Activated T-cell treated with anti-CD3 and anti-CD28 coated beads, Interleukin-2, amount 50 U/mL, for 24 hours (primary cell): ENCODE data around the gene CCN5.

ENCODE experiments used
- DNase-seq: peaks from one replicate; pipeline ENCODE4 v3.0.0-alpha.2; 2020
- H3K27ac Mint-ChIP-seq: 2 replicates; pipeline ENCODE4 v1.8.0; 2020; ENCODE audit warnings: mild to moderate bottlenecking, mixed read lengths
- H3K27me3 Mint-ChIP-seq: 2 replicates; pipeline ENCODE4 v1.8.0; 2020; ENCODE audit warnings: mixed read lengths
- H3K36me3 Mint-ChIP-seq: 2 replicates; pipeline ENCODE4 v1.8.0; 2020; ENCODE audit warnings: low read depth, mixed read lengths
- H3K4me1 Mint-ChIP-seq: 2 replicates; pipeline ENCODE4 v1.8.0; 2020; ENCODE audit warnings: low read depth, mixed read lengths
- H3K4me3 Mint-ChIP-seq: 2 replicates; pipeline ENCODE4 v1.8.0; 2020; ENCODE audit warnings: mild to moderate bottlenecking, moderate library complexity, mixed read lengths
- H3K9me3 Mint-ChIP-seq: 2 replicates; pipeline ENCODE4 v1.8.0; 2020; ENCODE audit warnings: mixed read lengths

Gene CCN5

DNA sequence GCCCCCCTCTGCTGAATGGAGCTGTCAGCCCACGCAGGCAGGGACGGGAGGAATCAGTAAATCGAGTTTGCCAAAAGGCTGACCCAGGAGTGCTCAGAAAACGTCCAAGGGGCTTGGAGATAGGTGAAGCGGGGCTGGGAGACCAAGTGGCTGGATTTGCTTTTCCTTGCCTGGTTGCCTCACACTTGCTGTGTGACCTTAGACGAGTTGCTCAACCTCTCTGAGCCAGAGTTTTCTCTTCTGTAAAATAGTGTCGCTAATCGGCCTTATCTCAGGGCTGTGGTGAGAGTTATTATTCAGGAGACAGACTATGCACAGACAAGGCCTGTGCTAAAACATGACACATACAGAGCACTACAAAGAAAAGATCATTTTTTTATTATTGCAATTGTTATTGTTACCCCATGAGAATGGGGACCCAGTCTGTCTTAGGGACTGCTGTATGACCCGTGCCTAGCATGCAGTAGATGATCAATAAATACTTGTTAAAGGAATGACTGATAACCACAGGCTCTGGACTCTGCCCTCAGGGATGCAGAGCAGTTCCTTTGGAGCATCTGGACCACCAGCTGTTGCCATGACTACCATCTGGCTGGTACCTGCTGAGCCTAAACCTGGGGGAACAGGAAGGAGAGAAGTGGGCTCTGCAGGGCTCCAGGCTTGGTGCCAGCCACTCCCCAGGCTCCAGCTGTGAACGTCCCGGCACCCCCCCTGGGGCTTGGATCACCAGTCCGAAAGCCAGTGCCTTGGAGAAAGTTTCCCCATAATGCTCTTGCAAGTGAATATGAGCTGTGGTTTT lies 31.4 kb downstream of the CCN5 start:
- Mint-ChIP-seq H3K9me3 (no peaks in the 10 kb centered on the region), H3K36me3 (no peaks in the 10 kb centered on the region), H3K27me3 (peaks cover 40% of the 10 kb centered on the region), H3K4me3 (peak overlapping the region; percentile 69), H3K4me1 (peaks cover 11% of the 10 kb centered on the region), H3K27ac (peak overlapping the region; percentile 64)
- DNase-seq, result no peak

DNA sequence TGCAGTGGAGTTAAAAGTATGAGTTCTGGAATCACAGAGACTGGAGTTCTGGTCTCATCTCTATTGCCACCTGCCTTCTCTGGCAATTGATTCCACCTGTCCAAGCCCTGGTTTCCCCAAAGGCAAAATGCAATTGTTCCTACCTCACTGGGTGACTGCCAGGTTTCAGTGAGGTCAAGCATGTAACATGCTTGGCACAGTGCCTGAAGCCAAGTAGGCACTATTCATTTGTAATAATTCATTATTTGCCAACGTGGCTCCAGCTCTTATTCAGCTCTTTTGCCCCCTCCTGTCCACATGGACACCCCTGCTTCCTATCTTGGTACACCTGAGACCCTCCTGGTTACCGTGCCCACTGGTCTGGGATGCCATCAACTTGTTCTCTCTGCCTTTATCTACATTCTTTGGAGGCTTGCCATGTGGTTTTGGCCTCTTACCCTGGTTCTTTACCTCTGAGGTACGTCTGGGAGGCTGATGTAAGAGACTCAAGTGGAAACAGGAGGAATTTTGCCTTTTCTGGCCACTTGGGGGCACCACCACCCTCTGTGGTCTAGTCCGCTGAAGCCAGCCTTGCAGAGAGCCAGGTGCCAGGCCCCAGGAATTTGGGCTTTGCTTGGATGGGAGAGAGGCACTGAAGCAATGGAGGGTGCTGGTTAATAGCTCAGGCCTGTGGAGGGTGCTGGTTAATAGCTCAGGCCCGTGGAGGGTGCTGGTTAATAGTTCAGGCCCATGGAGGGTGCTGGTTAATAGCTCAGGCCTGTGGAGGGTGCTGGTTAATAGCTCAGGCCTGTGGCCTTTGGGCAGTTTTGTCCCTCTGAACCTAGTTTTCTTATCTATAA lies 32.2 kb downstream of the CCN5 start:
- Mint-ChIP-seq H3K36me3 (no peaks in the 10 kb centered on the region), H3K4me1 (peaks cover 11% of the 10 kb centered on the region), H3K9me3 (no peaks in the 10 kb centered on the region), H3K27ac (peak overlapping the region; percentile 50), H3K27me3 (peaks cover 41% of the 10 kb centered on the region), H3K4me3 (peak overlapping the region; percentile 69)
- peak; percentile 74 for DNase-seq

GRCh38 chr20:44748005-44748370 lies 32.8 kb downstream of the CCN5 start:
- H3K4me3 Mint-ChIP-seq, result no peak overlapping the region

DNA sequence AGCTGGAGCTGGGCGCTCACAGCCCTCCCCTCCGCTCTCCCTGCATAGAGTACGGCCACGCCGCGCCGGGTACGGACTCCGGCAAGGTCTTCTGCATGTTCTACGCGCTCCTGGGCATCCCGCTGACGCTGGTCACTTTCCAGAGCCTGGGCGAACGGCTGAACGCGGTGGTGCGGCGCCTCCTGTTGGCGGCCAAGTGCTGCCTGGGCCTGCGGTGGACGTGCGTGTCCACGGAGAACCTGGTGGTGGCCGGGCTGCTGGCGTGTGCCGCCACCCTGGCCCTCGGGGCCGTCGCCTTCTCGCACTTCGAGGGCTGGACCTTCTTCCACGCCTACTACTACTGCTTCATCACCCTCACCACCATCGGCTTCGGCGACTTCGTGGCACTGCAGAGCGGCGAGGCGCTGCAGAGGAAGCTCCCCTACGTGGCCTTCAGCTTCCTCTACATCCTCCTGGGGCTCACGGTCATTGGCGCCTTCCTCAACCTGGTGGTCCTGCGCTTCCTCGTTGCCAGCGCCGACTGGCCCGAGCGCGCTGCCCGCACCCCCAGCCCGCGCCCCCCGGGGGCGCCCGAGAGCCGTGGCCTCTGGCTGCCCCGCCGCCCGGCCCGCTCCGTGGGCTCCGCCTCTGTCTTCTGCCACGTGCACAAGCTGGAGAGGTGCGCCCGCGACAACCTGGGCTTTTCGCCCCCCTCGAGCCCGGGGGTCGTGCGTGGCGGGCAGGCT lies 35.1 kb downstream of the CCN5 start:
- no peak for DNase-seq

More at GRCh38 chr20:44748005-44748370, 32.8 kb downstream of the CCN5 start:
- H3K9me3 Mint-ChIP-seq, result no peaks in the 10 kb centered on the region
- peaks cover 41% of the 10 kb centered on the region for H3K27me3 Mint-ChIP-seq
- DNase-seq, result no peak
- no peak overlapping the region for H3K27ac Mint-ChIP-seq
- peaks cover 11% of the 10 kb centered on the region for H3K4me1 Mint-ChIP-seq
- no peaks in the 10 kb centered on the region for H3K36me3 Mint-ChIP-seq

DNA sequence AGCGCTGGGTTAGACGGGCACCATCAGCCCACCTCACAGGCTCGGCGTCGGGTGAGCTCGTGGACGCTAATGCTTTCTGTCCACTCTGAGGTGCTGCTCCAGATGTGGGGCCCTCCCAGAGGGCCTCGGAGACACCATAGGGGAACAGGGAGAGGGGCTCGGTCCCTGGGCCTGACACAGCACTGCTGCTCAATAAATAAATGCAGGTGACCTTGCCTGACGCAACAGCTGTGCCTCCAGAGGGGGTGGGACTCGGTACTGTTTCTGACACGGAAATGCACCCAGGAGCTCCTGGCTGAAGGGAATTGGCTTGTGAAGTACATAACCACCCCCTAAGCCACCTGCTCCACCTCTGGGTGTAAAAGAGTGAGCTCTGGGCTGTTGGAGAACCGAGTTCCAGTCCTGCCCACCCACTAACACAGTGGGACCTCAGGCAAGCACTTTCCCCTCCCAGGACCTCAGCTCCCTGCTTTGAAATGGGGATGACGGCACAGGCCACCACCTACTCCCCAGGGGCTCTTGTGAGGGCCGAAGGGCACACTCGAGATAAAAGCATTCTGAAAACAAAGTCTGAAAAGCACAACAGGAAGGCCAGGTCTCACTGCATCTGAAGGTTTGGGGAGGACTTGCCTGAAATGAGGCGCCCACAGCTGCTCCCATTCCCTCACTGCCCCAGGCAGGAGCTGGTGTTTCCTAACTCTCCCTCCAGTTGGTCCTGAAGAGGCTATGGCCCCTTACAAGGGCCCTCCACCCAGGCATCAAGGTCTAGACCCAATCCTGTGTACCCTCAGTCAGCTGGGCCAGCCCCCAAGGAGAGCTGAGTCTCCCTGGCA lies 37.1 kb downstream of the CCN5 start:
- no peaks in the 10 kb centered on the region for H3K9me3 Mint-ChIP-seq
- H3K27me3 Mint-ChIP-seq, result peaks cover 20% of the 10 kb centered on the region
- peaks cover 2% of the 10 kb centered on the region for H3K4me1 Mint-ChIP-seq
- DNase-seq, result no peak
- H3K27ac Mint-ChIP-seq, result no peak overlapping the region
- H3K36me3 Mint-ChIP-seq, result no peaks in the 10 kb centered on the region
- H3K4me3 Mint-ChIP-seq, result no peak overlapping the region

More for the DNA sequence above, 35.1 kb downstream of the CCN5 start:
- Mint-ChIP-seq H3K27me3 (peaks cover 33% of the 10 kb centered on the region), H3K36me3 (no peaks in the 10 kb centered on the region), H3K4me1 (peaks cover 9% of the 10 kb centered on the region), H3K4me3 (no peak overlapping the region), H3K9me3 (no peaks in the 10 kb centered on the region), H3K27ac (no peak overlapping the region)

- H3K27ac Mint-ChIP-seq, result no peak overlapping the region
- no peak overlapping the region for H3K4me3 Mint-ChIP-seq
These were observed 39.4 kb downstream of the CCN5 start for GRCh38 chr20:44754554-44754953.

DNA sequence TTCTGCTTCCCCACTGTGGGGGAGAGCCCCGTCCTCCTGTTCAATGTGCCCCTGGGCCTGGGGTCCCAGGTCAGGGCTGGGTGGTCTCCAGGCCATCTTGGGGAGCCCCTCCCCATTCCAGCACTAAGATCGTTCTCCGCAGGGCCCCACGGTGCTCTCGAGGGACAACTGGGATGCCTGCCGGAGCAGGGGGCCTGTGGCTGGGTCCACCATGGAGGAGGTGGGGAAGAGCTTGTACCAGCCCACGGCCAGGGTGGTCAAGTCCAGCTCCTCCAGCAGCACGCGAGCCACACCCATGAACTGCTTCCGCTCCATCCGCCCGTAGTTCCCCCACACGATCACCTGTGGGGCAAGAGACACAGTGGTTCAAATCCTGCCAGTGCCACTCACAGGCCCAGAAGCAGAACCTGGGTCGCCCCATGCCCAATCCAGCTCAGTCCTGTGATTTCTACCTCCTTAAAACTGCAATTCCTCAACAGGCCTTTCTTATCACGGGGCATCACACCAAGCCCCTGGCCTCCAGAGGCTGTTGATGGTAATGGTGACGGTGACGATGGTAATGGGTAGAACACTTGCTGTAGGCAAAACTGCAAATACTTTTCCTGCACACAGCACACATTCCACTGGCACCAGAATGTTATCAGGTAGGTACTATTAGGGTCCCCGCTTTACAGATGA lies 41.0 kb downstream of the CCN5 start:
- H3K4me1 Mint-ChIP-seq, result no peaks in the 10 kb centered on the region
- DNase-seq, result no peak
- no peaks in the 10 kb centered on the region for H3K36me3 Mint-ChIP-seq
- H3K9me3 Mint-ChIP-seq, result no peaks in the 10 kb centered on the region
- H3K27ac Mint-ChIP-seq, result no peak overlapping the region
- H3K27me3 Mint-ChIP-seq, result peaks cover 10% of the 10 kb centered on the region
- H3K4me3 Mint-ChIP-seq, result no peak overlapping the region

More at GRCh38 chr20:44754554-44754953, 39.4 kb downstream of the CCN5 start:
- peaks cover 14% of the 10 kb centered on the region for H3K27me3 Mint-ChIP-seq
- DNase-seq, result no peak
- no peaks in the 10 kb centered on the region for H3K4me1 Mint-ChIP-seq
- H3K9me3 Mint-ChIP-seq, result no peaks in the 10 kb centered on the region
- H3K36me3 Mint-ChIP-seq, result no peaks in the 10 kb centered on the region

- Mint-ChIP-seq H3K4me1 (no peaks in the 10 kb centered on the region), H3K36me3 (no peaks in the 10 kb centered on the region), H3K4me3 (no peak overlapping the region), H3K27me3 (peaks cover 5% of the 10 kb centered on the region), H3K9me3 (no peaks in the 10 kb centered on the region), H3K27ac (no peak overlapping the region)
- DNase-seq, result no peak
These were observed 41.8 kb downstream of the CCN5 start for GRCh38 chr20:44756956-44757355.

DNA sequence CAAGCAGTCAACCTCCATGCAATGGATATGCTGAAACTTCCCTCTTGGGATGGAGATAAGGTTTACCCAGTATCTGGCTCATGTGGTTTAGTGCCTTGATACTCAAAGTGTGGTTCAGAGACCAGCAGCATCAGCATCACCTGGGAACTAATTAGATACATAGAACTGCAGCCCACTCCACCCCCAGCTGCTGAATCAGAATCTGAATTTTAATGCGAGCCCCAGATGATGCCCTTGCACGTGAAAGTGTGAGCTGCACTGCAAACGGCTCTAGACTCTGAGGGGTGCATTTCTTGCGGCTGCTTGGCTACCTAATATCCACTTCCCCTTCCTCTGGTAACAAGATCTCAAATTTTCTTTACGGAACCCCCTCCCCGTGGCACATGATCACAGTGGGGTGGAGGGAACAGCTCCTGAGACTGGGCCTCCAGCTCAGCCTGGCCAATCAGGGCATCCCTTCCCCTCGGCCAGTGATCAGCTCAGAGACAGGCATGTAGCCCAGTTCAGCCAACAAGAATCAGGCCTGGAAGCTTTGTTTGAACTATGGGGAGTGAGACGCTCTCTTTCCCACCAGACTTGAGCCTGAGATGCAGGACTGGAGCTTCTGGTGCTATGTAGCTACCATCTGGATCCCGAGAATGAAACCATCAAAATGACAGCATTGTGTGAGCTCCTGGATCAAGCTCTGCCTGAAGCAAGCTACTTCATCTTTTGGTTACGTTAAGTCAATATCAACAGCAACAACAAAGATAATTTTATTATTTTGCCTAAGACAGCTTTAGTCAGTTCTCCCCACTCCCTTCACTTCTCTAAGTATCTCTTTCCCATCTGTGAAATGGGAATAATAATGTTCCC lies 43.3 kb downstream of the CCN5 start:
- peaks cover 5% of the 10 kb centered on the region for H3K27me3 Mint-ChIP-seq
- no peak for DNase-seq
- H3K4me3 Mint-ChIP-seq, result no peak overlapping the region
- no peaks in the 10 kb centered on the region for H3K9me3 Mint-ChIP-seq
- no peak overlapping the region for H3K27ac Mint-ChIP-seq
- no peaks in the 10 kb centered on the region for H3K36me3 Mint-ChIP-seq
- H3K4me1 Mint-ChIP-seq, result no peaks in the 10 kb centered on the region

- H3K4me3 Mint-ChIP-seq, result no peak overlapping the region
- peaks cover 5% of the 10 kb centered on the region for H3K27me3 Mint-ChIP-seq
- H3K27ac Mint-ChIP-seq, result no peak overlapping the region
- H3K9me3 Mint-ChIP-seq, result no peaks in the 10 kb centered on the region
- H3K36me3 Mint-ChIP-seq, result no peaks in the 10 kb centered on the region
- no peak for DNase-seq
- no peaks in the 10 kb centered on the region for H3K4me1 Mint-ChIP-seq
These were observed 44.4 kb downstream of the CCN5 start for GRCh38 chr20:44759595-44759994.

GRCh38 chr20:44761423-44761822 lies 46.3 kb downstream of the CCN5 start:
- Mint-ChIP-seq H3K27ac (no peak overlapping the region), H3K4me1 (no peaks in the 10 kb centered on the region), H3K36me3 (no peaks in the 10 kb centered on the region), H3K27me3 (peaks cover 5% of the 10 kb centered on the region), H3K4me3 (no peak overlapping the region), H3K9me3 (no peaks in the 10 kb centered on the region)
- DNase-seq, result no peak

DNA sequence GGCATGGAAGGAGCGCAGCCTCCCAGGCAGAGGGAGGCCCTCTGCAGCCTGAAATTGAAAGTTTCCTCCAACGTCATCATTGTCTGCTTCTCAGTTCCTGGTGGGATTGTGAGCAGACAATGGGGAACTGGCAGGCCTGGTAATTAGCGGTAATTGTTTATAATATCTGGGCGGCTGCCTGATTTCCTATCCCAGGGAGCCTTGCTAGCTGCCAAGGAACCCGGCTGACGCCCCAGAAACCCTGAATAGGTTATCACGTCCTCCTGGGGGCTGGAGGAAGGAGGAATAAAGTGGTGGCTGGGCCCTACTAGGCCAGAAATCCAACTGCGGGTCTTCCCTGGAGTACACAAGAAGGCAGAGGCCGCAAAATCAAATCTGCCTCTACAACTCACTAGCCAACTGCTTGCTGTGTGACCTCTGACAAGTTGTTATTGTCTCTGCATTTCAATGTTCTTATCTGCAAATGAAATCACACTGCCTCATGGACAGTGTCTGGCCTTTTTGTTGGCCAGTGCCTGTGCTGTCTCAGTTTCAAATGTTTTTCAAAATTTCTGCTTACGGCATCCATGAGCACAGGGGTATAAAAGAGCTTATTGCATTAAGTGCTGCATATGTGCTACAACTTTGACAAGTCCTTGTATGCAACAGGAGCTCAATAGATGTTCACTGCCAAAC lies 47.4 kb downstream of the CCN5 start:
- H3K27ac Mint-ChIP-seq, result no peak overlapping the region
- H3K36me3 Mint-ChIP-seq, result no peaks in the 10 kb centered on the region
- no peaks in the 10 kb centered on the region for H3K4me1 Mint-ChIP-seq
- H3K9me3 Mint-ChIP-seq, result no peaks in the 10 kb centered on the region
- no peak overlapping the region for H3K4me3 Mint-ChIP-seq
- no peak for DNase-seq
- peaks cover 5% of the 10 kb centered on the region for H3K27me3 Mint-ChIP-seq
